NCI-H1048 (cell line): ENCODE results near the gene TMCC2.
"Not testable (repeated sequence)": the region's sequence is repeated elsewhere in the genome, so short reads cannot be mapped to it uniquely, and the experiment has no call there.

Experiments
- DNase-seq: peaks from one replicate; lab custom pipeline; 2025; lab: John Stamatoyannopoulos, UW

The TMCC2 gene

GRCh38 chr1:205216588-205216987 lies 11.2 kb upstream of the TMCC2 start:
- DNase-seq: no peak

- DNase-seq: no peak
Measured at GRCh38 chr1:205217418-205217817, 10.3 kb upstream of the TMCC2 start.

GRCh38 chr1:205220421-205220820 lies 7.3 kb upstream of the TMCC2 start:
- DNase-seq: no peak

GRCh38 chr1:205224736-205225135 lies 3.0 kb upstream of the TMCC2 start:
- no peak for DNase-seq

- no peak for DNase-seq
Measured at GRCh38 chr1:205225901-205226765, 1.6 kb upstream of the TMCC2 start.

GRCh38 chr1:205226868-205227583 lies 720 bp upstream of the TMCC2 start:
- peak; percentile 18 for DNase-seq

GRCh38 chr1:205228093-205228521 lies 361 bp downstream of the TMCC2 start:
- DNase-seq: no peak

GRCh38 chr1:205229399-205229871 lies 1.7 kb downstream of the TMCC2 start:
- DNase-seq: no peak

- DNase-seq: no peak
Measured at GRCh38 chr1:205229916-205230700, 2.4 kb downstream of the TMCC2 start.

GRCh38 chr1:205230982-205231381 lies 3.2 kb downstream of the TMCC2 start:
- DNase-seq: no peak

GRCh38 chr1:205232127-205232820 lies 4.5 kb downstream of the TMCC2 start:
- no peak for DNase-seq

GRCh38 chr1:205232945-205233397 lies 5.2 kb downstream of the TMCC2 start:
- no peak for DNase-seq

- not testable (repeated sequence) for DNase-seq
Measured at GRCh38 chr1:205233986-205234385, 6.2 kb downstream of the TMCC2 start.

- DNase-seq: no peak
Measured at GRCh38 chr1:205235951-205236350, 8.2 kb downstream of the TMCC2 start.

GRCh38 chr1:205236526-205236925 lies 8.8 kb downstream of the TMCC2 start:
- DNase-seq: no peak

GRCh38 chr1:205236951-205237475 lies 9.3 kb downstream of the TMCC2 start:
- no peak for DNase-seq

- DNase-seq: no peak
Measured at GRCh38 chr1:205237526-205238484, 10.1 kb downstream of the TMCC2 start.

GRCh38 chr1:205239078-205239477 lies 11.3 kb downstream of the TMCC2 start:
- no peak for DNase-seq

GRCh38 chr1:205240118-205240517 lies 12.4 kb downstream of the TMCC2 start:
- DNase-seq: no peak

GRCh38 chr1:205240569-205240968 lies 12.8 kb downstream of the TMCC2 start:
- DNase-seq: no peak
